GM18858 (cell line): ENCODE results near the gene GJB2.

Experiments used
- ATAC-seq: cut with Tn5 transposase; IDR thresholded peaks from one replicate; pipeline ENCODE4 v1.9.1; 2021; ENCODE audit not compliant: unreplicated experiment

GJB2 gene

DNA sequence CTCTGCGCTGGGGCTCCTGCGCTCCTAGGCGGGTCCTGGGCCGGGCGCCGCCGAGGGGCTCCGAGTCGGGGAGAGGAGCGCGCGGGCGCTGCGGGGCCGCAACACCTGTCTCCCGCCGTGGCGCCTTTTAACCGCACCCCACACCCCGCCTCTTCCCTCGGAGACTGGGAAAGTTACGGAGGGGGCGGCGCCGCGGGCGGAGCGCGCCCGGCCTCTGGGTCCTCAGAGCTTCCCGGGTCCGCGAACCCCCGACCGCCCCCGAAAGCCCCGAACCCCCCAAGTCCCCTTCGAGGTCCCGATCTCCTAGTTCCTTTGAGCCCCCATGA, at the start of gene GJB2:
Gene GJB2 (minus strand): TSS at position 103 of the 326 bp plus-strand sequence. CDS start 3,357 bp downstream, outside the sequence.
- ATAC-seq: no peak

DNA sequence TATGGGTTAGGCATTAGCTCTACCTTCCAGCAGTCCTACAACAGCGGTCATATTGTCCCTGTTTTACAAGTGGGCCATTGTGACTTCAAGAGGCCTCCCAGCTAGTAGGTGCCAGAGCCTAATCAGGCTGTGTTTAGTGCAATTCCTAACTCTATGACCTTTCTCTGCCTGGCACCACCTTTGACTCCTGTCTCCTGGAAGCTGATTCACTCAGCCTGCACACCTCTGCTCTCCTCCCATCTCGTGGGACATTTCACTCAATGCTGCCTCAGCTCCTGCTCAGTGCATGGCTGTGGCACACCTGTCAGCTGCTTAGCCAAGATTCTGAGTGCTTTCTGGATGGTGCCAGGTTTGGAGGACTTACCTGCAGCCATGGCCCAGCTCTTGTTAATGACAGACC, 48.9 kb upstream of the GJB2 start:
- ATAC-seq: no peak

DNA sequence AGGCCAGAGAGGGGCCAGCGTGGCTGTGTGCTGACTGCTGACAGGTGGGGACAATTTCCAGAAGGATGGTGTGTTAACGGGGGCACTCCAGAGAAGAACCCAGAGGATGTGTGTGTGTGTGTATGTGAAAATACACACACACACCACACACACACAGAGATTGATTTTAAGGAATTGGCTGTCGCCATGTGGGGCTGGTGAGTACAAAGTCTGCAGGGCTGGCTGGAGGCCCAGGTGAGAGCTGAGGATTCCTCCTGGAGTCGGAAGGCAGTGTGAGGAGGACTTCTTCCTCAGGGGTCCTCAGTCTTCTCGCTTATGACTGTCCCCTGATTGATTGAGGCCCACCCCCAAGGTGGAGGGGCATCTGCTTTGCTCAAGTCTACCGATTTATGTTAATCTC, 47.0 kb upstream of the GJB2 start:
- ATAC-seq: no peak

DNA sequence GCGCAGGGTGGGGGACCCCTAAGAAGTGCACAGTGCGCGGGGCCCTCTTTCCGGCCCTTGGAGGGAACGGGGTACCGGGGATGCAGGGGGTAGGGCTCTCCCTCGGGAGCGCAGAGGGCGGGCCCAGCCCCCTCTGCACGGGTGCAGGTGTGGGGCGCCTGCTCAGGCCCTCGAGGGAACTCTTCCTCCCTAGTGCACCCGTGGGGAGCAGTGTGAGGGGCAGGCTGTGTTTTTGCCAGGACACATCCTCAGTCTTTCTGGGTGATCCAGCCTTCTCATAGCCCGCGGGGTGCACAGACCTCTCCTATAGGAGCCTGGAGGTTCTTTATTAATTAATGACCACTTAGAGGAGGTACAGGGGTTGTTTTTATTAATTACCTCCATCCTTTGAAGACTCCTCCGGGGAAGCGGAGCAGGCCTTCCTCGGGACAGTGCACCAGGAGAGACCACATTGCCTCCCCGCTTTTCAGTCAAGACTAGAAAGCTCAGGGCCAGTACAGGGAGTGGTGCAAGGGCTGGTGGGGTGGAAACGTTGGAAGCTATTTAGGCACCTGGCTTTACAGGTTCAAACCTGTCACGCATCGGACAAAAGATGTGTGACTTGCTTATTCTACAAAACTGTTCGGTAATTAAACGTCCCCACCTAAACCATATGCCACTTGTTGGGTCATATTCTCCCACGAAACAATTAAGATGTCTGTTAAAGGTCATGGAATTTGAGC, 40.0 kb upstream of the GJB2 start:
- ATAC-seq: no peak

DNA sequence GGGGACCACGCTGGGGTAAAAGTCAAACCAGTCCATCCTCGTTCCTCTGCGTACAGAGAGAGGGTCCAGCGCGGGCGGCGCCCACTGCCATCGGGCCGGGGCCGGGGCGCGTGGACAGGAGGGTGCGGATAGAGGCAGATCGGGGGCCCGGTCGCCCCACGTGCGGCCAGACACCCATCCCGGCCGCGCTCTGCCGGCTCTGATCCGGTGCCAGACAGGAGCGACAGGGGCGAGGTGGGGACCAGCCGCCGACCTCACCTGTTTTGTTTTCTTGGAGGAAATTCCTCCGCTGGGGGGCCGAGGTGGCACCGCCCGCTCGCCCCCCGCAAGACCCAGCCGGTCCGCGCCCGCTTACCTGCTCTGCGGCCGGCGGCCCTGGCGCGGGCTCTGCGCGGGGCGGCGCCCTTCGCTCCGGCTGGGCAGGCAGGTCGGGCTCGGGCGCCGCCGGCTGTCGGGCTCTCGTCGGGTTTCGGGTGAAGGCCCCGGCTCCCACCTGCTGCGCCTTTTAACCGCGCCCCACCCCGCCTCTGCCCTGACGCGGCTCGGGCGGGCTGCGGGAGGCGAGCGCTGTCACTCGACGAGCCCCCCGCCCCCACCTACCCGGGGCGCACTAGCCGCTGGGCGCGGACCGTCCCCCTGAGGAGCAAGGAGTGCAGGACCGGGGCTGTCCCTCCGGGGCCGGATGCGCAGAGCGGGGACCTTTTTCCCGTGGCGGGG, 39.3 kb upstream of the GJB2 start, which contains the start of gene GJB6:
Gene GJB6 (minus strand): TSS at position 481 of the 717 bp plus-strand sequence. CDS start 8,839 bp downstream, outside the sequence.
- no peak for ATAC-seq

DNA sequence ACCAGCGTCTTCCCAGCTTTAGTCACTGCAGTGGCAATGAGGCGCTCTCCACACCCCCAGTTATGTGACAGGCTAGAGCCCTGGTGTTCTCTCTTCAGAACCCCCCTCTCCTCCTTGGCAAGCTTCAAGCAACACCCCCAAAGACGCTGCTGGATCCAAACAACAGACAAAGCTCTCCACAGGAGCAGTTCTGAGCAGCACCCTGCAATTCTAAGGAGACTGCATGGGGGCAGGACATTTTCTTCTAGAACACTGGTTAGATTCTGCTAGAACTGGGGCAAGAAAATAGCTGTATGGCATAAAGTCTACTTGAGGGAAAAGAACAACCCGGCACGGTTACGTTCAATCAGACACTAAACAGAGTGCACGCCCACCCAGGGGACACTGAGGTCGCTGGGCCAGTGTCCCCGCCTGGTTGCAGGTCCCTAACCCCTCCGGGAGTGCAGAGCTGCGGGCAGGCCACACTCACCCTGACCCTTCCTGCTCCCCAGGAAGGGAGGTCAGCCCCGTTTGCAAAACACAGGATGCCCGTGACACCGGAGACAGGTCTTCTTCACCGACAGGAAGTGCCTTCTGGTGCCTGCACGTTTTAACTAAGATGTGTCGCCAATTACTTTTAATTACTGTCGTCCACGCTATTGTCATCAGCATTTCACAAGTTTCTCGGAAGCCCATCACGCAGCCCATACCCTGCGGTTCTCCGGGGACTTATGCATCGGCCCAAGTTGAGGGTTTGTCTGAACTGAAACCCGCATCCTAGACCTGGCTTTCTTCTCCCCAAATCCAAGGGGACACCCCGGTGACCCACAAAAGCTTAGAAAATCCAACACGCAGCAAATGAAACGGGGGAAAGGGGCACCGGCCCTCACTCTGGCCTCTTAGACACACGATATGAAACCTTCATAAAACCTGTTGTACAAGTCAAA, 38.4 kb upstream of the GJB2 start:
- ATAC-seq: no peak

DNA sequence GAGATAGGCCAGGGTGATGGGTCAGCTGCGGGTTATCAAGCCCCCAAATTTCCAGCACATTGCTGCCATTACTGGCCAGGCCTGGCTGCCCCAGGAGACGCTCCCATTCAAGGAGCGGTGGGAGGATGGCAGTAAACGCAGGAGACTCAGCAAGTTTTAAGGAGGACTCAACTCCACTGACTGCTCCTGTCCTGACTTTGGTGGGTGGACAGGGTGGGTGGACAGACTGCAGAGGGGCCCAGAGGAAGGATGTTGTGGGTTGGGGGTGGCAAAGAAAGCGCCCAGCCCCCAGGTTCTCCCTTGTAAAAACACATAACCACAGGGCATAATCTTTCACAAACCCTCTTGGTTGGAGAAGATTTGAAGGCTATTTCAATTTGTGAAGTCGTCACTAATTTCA, 35.0 kb upstream of the GJB2 start:
- no peak for ATAC-seq

DNA sequence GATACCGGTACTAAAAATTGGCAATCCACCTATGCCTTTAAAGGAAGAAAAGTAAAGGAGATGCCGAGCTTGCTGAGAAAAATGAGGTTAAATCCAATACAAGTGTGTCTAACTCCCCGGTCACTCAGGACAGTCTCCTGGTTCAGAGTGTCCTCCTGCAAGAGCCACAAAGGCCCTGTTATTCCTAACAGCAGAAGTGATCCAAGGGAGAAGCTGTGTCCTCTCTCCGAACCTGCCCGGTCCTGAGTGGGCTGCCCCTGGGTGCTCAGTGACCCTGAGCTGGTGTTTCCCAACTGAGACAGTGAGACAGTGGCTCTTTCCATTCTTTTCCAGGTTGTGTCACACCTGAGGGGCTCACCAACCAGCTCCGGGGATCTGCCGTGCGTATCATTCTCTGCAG, 34.5 kb upstream of the GJB2 start:
- no peak for ATAC-seq

DNA sequence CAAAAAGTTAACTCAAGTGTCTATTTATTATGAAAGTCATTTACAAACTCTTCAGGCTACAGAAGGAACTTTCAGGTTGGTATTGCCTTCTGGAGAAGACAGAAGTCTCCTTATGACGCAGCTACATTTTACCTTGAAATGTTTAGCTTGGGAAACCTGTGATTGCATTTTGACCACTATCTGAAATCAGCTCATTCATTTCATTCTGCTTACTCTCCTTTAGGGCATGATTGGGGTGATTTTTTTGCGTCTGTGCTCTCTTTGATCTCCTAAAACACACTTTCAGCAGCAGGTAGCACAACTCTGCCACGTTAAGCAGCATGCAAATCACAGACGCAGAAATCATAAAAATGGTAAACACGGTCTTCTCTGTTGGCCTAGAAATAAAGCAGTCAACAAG, 29.8 kb upstream of the GJB2 start:
- ATAC-seq: no peak

DNA sequence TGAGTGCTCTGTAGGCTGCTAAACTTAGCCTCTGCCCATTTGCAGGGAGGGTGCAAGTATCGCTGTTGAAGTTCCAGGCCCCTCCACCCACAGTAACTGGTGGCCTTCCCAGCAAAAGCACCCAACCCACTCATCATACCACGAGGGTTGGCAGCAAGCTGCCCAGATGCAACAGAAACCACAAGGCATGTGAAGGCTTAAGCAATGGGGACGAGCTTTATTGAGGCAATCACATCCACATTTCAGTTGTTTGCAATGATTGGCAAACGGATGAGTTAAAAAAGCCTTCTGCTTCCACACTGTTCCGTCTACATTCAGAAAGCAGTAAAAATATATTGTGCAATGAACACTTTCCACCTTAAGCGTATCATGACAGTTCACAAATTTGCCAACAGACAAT, 29.0 kb upstream of the GJB2 start:
- ATAC-seq: no peak

DNA sequence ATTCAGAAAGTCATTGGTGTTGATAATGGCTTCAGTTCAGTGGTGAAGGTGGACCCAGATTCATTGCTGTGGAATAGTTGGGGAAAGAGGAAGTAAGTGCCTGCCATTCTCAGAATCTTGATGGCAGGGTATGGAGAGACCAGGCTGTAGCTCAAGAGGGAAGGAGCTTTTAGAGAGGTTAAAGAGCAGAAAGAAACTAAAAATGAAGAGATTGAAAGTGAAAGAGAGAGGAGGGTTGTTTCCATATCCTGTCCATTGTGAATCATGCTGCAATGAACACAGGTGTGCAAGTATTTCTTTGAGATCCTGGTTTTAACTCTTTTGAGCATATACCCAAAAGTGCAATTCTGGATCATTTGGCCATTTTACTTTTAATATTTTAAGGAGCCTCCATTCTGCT, 26.8 kb upstream of the GJB2 start:
- ATAC-seq: peak; percentile 100

DNA sequence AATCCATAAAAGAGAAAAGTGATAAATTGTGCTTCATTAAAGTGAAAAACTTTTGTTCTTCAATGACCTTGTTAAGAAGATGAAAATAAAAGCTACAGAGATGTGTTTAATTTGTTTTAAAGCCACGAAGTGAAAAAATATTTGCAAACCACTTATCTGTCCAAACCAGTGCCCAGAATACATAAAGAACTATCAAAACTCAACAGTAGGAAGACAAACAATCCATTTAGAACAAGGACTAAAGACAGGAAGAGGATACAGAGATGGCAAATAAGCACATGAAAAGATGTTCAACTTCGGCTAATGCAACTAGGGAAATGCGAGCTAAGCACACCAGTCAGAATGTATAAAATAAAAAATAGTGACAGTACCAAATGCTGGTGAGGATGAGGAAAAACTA, 24.4 kb upstream of the GJB2 start:
- no peak for ATAC-seq

DNA sequence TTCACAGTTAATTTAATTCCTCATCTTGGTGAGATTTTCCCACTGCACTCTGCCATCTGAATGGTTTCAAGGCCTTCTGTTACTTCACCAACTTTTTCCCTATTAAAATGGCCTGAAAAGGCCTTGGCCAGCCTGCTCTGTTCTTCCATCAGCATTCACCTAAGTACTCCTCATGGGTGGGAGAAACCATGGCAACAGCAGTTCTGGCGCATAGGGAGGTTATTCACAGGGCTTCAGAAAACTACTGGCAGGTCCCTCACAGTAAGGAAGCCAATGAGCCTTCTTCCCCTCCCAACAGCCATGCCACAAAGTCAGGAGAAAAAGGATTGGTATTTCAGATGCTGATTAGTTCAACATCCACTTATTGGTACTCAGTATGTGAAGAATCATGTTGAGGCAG, 17.2 kb upstream of the GJB2 start:
- ATAC-seq: no peak

DNA sequence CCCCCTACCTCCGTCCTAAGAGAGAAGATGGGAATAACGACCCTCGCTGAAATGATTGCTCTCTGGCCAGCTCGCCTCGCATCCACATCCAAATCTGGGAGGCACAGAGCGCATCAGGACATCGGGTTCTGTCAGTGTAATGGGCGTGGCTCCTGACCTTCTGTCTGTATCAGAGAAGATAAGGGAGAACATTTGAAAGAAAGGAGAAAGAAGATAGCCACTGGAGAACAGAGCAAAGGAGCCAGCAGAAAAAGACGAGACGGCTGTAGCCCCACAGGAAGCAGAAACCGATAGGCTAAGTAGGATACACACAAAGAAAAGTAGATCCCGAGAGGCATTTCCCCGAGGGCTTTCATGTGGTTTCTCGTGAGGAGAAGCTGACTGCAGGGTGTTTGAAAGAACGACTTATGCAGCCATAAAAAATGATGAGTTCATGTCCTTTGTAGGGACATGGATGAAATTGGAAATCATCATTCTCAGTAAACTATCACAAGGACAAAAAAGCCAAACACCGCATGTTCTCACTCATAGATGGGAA, 14.0 kb upstream of the GJB2 start:
- ATAC-seq: no peak

DNA sequence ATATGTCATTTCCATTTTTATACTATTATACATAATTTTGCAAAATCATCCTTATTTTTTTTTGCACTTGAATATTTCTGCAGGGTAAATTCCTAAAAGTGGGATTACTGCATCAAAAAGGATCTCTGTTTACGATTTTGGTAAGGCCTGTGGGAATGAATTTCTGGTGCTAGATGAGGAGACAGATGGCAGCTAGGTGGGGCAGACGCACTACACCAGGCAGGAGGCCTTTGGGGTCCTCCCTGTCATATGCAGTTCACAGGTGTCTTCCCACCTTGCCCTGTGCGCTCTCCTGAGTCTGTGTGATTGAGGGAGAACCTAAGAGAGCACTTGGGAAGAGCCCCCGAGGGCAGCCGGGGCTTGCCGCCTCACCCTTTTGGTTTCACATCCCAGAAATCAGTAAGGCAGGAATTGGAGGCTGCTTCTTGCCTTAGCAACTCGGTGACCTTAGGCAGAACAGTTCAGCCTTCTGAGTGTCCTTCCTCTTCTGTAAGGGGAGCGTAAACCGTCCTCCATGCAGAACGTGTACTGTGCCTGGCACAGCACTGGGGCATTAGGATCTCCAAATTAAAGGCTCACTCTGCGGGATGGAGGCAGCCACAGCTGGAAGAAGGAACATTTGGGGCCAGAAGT, 13.4 kb upstream of the GJB2 start:
- ATAC-seq: no peak

DNA sequence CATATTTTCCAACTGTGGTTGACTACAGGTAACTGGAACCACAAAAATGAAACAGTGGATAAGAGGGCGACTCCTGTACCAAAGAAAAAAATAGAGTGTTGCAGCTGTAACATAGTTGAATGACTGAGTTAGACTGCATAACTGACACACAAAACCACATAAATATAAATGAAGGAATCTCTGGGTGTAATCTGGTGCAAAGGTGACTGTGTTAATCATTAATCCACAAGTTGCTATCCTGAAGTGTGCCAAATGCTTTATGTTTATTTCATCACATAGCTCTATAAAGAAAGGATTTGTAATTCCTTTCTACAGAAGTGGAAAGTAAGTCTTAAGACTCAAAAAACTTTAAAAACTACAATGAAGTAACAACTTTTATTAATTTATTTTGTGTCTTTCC, 6.0 kb upstream of the GJB2 start:
- ATAC-seq: no peak

DNA sequence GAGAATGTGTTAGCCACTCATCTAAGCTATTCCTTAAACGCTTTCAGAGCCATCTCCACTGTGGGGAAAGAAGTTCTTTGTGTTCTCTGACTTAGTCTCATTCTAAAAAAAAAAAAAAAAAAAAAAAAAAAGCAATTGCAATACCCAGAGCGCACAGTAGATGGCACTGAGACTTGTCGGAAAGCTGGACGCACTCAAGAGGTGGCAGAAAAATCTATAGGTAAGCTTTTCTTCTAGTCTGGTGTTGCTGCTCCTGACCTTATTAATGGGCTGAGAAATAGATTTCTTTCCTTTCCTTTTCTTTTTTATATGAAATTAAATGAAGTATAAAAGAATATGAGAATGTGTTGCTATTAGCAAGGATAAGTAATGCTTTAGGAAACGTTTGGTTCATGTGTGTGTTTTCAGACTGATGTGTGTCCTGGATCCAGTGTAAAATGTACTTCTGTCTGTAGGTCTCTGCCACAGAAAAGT, 4.7 kb upstream of the GJB2 start:
- ATAC-seq: peak; percentile 42

DNA sequence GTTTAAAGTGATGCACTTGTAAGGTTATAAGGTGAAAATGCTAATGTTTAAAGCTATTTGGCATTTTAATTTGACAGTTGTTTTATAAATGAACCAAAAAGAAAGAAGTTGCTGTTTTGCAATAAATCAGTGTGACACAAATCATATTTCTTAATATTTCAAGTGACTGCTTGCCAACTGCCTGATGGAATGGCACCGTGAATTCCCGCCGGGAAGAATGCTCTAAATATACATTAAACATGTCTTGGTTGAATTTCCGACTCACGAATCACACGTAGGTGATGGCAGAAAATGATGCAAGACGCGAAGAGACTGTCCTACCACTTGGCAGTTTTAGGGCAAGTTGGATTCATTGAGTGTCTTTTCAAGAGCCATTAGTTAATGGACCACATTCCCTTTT, 3.1 kb upstream of the GJB2 start:
- ATAC-seq: no peak

DNA sequence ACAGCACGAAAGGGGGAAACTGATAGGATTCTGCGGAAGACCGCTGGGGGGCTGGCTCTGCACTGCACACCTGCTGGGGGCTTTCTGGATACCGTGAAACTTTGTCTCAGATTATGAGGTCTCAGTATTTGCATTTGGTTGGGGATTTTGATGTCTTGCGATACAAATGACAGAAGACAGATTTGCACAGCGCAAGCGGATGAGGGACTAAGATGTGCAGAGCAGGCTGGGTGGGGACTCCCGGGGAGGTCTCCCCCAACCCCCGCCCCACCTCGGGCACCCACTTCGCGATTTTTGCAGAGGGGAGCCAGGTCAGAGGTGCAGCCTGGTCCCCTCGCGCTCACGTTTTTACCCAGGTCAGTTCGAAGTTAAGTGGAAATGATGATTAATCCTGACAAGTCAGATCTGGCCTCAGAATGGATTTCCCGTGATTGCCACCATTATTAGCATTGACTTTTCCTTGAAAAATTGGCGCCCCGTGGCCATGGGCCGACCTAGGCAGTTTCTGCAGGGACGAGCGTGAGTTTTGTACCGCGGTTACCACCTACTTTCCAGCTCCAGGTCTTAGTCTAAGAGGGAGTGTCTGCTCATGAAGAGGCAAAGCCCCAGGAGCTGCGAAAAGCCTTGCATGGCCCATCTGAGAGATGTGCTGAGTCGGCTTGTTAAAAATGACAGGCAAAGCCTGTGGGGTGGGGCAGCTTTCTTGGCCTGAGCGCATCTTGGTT, 1.3 kb upstream of the GJB2 start:
- no peak for ATAC-seq
